GM18873 (cell line): ENCODE results near the gene PIAS1.

Source experiments
- ATAC-seq: cut with Tn5 transposase; IDR thresholded peaks from one replicate; pipeline ENCODE4 v1.9.1; 2021; ENCODE audit warnings: mild to moderate bottlenecking, moderate library complexity, moderate number of reproducible peaks; ENCODE audit not compliant: unreplicated experiment, low FRiP score

The PIAS1 gene

DNA sequence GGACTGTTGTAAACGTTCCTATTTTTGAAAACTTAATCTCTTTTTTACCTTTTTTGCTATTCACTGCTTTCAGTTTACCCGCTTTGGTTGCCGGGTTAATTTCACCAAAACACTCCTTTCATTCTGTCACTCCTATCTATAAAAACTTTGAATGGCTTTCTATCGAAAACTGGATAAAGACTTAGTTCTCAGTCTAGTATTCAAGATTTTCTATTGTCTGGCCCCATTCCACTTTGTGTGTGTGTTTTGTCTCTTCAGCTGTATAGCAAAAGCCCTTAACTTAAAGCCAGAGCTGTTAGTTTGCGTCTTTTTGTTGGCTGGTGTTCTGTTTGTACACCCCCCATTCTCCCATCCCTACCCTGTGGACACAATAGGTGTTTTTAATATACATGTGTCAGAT lies 7.5 kb downstream of the PIAS1 start:
- ATAC-seq: no peak

DNA sequence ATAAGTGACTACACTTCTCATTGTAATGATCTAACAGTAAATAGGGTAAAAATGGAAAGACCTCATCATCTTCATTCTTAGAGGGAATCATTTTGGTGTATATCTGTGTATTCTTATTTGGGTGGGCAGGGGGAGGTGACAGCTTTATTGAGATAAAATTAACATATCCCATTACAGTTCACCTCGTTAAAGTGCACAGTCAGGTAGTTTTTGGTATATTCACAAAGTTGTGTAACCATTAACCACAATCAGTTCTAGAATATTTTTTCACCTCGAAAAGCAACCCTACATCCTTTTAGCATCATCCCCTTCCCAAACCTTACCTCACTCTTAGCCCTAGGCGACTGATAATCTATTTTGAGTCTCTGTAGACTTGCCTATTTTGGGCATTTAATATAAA lies 8.1 kb downstream of the PIAS1 start:
- no peak for ATAC-seq

DNA sequence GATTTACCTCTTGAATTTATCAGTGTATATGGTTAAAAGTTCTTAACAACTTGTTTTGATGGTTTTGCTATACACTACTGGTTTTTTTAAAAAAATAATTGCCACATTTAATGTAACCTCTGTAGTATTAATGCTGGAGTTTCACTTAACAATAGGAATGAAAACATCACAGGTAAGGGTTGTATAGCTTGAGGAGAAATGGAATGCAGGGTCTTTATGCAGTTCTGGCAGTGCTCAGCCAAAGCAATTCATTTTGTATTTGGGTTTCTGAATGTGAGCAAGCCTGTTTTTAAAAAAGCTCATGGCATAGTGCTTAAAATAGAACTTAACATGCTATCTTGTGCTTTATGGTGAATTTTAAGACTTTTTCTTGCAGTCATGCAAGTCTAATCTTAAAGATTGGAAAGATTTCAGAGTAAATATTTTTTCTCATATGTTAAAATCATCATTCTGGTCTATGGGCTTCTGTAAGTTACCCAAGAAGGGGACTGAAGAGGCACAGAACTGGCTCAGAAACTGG lies 8.9 kb downstream of the PIAS1 start:
- ATAC-seq: no peak

DNA sequence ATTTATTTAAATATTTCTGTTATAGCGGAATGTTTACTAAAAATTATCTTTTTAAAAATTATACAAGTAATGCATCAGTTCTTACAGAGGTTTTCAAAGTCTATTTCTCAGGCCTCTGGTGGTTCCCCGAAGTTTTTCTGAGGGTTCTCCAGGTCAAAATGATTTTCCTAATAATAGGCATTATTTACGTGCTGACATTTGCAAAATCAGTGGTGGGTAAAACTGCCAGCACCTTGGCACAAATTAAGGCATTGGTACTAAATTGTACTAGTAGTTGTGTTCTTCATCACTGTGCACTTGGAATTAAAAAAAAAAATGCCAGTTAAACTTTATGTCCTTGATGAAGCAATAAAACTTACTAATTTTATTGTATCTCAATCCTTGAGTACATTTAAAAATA lies 9.5 kb downstream of the PIAS1 start:
- no peak for ATAC-seq

DNA sequence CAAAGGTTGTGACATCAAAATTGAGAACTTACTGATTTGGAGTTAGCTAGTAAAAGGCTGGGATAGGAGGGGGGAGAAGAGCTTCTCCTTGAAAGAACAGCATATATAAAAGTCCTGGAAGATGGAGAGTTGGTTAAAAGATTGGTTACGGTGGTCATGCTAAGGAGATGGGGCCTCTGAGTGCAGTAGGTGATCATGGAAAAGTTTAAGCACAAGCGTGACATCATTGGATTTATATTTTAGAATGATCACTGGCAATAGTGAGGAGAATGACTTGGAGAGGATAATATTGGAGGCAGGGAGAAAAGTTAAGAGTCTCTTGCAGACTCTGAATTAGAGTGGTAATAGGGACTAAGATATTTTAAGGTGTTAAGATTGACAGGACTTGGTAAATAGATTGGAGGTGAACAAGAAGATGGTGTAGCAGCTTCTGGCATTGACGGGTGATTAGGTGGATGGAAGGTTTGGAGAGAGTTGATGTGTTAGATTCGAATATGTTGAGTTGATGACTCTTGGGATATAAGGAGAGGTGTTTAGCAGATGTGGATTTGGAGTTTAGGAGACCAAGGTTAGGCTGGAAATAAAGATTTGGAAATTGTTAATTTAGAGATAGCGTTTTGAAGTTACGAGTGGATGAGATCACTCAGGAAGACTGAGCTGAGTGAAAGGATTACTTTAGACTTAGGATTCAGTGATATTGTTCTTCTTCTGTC lies 19.6 kb downstream of the PIAS1 start:
- no peak for ATAC-seq

DNA sequence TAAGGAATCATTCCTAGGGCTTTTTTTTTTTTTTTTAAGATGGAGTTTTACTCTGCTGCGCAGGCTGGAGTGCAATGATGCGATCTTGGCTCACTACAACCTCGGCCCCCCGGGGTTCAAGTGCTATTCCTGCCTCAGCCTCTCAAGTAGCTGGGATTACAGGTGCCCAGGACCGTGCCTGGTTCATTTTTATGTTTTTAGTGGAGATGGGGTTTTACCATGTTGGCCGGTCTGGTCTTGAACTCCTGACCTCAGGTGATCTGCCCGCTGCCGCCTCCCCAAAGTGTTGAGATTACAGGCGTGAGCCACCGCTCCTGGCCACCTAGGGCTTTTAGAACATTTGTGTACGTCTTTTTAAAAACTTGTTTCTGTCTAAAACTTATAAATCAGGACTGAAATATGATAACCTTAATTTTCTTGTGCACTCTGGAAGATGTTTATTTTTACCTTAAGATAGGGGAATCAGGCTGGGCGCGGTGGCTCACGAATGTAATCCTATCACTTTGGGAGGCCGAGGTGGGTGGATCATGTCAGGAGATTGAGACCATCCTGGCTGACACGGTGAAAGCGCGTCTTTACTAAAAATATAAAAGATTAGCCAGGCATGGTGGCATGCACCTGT lies 21.8 kb downstream of the PIAS1 start:
- ATAC-seq: no peak

DNA sequence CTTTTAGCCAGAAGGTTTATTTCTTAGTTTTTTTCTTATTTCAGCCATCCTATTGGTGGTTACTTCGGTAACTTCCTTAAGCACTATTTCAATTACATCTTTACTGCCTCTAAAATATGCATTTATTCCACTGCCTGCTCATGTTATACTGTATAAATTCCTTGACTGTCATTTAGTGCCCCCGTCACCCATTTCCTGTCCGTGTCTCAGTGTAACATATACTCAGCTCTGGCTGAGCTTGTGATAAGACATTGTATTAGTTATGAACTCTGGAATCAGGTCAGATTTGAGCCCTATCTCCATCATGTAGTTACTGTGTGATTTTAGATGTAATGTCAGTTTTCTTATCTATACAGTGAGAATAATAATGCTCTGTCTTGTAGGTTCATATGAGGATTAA lies 24.2 kb downstream of the PIAS1 start:
- ATAC-seq: no peak

DNA sequence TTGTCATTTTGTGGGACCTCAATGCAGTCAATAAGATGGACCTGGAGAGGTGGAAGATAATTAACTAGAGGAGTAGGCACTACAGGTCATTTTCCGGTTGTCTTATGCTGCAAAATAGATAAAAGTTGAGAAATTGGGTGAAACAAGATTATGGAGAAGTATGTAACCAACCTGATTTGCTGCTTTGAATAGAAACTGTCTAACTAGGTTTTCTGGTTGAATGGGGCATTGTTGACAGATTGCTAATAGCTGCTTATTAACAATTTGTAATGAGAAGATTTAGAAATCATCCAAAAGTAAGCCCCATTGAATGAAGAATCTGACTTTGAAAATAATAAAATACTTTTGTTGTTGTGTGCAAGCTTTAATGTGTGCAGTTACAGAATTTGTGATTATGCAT lies 26.2 kb downstream of the PIAS1 start:
- ATAC-seq: no peak

DNA sequence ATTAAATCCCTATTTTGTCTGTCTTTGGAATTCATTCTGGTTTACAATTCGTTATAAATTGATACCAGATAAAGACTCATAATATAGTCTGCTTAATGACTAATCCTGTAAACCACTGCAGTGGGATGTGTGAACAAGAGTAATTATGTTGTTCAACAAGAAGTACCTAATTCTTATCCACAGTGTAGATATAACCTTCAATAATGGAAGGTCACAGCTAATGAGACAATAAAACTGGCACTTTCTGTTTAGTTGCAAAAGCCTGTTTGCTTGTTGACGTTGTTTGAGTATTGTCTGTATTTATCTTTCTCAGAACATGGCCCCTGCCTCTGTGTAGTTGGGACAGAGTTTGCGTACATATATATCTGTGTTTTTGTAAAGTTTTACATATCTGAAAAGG lies 26.7 kb downstream of the PIAS1 start:
- ATAC-seq: no peak

DNA sequence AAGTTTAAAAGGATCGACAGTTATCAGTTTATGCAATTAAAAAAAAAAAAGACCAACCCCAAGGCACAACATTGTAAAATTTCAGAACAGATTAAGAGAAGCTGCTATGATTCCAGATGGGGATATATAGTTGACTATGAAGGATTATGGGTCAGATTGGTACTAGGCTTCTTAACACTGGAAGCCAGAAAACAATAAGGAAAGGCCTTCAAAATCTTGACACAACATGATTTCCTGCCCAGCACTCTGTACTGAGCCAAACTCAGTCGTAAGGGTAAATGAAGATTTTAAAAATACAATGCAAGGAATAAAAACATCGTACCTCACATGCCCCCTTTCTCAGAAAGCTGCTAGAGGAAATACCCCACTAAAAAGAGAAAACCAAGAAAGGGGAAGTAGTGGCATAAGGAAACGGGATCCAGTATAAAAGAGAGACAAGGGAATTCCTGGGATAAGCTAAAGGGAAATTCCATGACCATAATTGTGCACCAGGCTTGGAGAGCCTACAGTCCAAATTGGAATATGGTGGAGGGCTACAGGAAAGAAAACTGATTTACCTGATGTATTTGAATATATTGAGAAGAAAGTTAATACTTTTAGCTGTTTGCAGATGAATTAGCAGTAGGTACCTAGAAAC lies 27.9 kb downstream of the PIAS1 start:
- no peak for ATAC-seq

DNA sequence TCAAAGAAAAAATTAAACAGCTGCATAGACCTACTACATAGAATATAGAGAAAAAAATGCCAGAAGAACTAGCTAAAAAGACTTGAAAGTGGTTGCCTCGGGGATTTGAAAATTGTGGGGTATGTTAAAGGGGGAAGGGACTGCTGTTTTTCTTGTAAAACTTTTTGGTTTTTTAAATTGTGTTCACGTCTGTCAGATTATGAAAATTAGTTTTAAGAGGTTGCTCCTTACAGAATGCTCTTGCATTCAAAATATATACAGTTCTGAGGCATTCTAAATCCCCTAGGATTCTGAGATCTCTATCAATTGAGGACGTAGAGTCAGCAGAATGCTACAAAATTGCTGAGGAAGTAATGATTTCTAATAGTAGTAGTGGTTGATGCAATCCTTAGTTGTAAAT lies 28.6 kb downstream of the PIAS1 start:
- no peak for ATAC-seq

DNA sequence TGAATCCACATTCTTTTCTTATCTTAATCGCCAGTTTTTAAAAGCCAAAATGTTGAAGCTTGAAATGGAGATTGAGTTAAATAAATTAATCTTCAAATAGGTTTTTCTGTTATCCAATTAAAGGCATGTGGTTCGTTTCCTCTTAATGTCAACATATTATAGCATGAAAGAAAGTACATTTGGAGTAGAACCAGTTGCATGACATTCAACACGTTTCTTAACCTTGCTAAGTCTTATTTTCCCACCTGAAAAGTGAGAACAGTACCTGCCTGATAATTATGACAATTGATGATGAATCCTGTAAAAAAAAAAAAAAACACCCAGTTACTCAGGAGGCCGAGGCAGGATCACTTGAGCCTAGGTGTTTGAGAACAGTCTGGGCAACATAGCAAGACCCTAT lies 29.3 kb downstream of the PIAS1 start:
- ATAC-seq: no peak

DNA sequence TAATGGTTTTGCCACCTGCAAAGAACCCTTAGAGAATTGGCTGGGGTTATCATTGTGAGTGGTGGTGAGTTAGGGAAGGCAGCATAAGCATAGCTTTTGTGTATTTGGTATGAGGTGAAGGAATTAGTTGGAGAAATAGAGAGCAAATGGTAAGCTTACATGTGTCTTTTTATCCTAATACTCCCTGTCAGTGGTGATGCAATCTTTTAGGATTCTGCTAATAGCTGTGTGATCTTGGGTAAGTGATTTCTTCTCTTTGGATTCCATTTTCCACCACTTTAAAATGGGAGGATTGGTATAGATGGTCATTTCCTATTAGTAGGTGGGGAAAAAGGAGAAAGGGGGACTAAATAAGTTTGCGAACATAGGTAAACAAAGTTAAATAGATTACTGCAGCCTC lies 30.9 kb downstream of the PIAS1 start:
- no peak for ATAC-seq

DNA sequence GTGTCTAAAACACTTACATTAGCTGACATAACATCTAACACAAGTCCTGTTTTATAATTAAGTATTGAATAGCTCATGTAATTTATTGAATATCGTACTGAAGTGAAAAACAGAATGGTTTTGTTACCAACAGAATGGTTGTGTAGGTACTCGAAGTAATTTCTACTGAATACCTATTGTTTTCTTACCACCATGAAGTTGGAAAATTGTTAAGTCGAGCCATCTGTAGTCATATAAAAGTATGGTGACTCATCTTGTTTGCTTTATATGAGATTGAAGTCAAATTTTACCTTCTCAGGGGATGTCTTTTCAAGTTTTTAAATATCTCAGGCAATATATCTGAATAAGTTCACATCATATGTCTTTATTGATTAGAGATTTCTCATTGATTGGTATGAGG lies 37.6 kb downstream of the PIAS1 start:
- ATAC-seq: no peak

DNA sequence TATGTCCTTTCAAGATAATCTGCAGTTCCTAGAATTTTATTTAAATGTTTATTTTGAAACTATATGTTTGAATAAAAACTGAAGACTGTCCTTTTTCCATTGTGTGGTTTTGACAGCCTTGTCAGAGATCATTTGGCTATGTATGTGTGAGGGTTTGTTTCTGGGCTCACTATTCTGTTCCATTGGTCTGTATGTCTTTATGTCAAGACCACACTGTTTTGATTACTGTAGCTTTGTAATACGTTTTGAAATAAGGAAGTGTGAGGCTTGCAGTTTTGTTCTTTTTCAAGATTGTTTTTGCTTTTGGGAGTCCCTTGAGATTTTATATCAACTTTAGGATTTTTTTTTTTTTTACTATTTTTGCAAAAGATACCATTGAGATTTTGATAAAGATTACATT lies 42.0 kb downstream of the PIAS1 start:
- ATAC-seq: no peak

DNA sequence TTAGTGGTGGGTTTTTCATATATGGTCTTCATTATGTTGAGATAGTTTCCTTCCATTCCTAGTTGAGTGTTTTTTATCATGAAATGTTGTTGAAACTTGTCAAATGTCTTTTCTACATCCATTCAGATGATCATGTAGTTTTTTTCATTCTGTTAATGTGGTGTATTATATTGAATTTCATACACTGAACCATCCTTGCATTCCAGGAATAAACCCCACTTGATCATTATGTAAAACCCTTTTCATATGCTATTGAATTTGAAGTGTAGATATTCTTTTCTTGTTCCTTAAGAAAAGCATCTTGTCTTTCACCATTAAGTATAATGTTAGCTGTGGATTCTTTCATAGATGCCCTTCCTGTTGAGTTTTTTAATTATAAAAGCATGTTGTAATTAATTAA lies 42.9 kb downstream of the PIAS1 start:
- ATAC-seq: no peak

DNA sequence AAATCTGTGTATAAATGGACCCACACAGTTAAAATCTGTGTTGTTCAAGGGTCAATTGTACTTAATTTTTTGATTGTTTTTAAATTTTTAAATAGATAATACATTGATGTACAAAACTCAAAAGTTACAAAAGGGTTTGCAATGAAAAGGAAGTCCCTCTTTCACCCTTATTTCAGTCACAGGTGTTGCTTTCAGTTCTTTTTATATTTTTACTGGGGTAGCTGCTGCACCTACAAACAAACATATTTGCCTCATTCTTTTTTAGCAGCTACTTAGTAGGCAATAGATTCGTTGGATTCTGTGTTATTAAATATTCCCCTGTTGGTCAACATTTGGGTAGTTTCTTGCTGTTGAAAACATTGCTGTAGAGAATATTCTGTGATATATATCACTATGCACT lies 44.4 kb downstream of the PIAS1 start:
- no peak for ATAC-seq

DNA sequence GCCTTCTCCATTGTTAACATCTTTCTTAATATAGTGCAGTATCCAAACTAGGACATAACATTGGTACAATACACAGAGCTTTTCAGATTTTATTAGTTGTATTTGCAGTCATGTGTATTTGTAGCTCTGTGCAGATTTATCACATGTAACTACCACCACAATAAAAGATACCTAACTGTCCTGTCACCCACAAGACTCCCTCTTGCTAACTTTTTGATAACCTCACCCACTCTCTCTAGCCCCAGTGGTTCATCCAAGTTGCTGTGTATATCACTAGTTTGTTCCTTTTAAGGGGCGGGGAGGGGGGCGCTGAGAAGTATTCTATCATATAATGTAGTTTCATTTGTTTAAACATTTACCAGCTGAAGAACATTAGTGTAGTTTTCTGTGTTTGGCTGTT lies 46.1 kb downstream of the PIAS1 start:
- no peak for ATAC-seq

DNA sequence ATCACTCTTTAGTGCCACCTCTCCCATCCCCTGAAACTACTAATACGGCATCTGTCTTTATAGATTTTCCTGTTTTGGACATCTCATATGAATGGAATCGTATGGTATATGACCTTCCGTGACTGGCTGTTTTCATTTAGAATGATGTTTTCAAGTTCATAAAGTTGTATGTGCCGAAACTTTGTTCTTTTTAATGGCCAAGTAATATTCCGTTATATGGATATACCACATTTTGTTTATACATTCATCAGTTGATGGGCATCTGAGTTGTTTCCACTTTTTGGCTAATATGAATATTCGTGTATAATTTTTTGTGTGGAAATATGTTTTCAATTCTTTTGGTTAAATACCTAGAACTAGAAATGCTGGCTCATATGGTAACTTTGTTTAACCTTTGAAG lies 49.5 kb downstream of the PIAS1 start:
- no peak for ATAC-seq

DNA sequence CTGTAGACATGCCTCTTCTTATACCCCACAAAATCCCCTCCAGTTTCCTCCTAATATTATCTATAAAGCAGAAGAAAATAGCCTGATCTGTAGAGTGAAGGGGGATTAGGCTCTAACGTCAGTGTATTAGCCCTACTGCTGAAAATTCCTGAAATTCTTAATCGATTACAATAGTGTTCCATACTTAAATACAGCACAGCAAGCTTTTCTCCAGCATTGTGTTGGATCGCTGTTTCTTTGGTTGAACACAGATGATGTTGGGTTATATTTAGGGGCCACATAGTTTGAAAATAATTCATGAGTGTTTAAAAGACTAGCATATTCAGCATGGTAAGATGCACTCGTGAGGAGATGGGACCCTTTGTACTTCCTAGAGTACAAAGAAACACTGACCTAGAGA lies 52.5 kb downstream of the PIAS1 start:
- no peak for ATAC-seq

DNA sequence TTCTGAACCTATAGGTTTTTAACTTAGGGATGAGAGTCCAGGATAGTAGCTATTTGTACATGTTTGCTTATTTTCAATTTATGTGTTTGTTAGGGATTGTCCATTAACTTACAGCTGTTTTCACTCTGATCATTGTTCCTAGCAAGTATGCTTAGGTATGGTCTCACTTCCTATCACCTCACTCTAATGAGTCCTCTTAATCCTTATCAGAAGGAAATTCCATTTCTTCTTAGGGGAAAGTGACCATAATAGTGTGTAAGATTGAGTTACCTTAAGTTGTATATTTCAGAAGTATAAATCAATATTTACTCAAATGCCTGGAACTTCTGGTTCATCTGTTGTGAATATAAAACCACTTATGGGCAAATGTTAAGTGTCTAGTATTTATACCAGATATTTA lies 53.0 kb downstream of the PIAS1 start:
- no peak for ATAC-seq

DNA sequence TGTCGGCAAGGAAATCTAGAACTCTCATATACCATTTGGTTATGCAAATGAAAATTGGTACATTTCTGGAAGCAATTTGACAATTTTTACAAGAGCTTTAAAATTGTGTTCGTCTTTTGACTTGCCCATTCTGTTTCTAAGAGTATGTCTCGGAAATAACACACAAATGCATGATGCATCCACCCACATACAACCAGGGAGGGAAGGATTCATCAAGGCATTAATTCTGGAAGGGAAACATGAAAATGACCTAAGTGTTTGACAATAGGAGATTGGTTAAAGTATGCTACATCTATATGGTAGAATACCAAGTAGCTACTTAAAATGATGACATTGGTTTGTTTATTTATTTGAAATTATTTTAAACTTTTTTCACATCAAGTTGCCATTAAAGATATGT lies 58.6 kb downstream of the PIAS1 start:
- ATAC-seq: no peak
